Measurements from ENCODE around the gene C1QA.

The C1QA gene

GRCh38 chr1:22677931-22678896 lies 41.8 kb downstream of the C1QA start:
- Histone ChIP-seq H3K9ac (ENCODE audit: low read depth, low read length) (no peak overlapping the region), H4K20me1 (ENCODE audit: insufficient read depth, low read length) (no peaks in the 10 kb centered on the region), H3K79me2 (ENCODE audit: insufficient read depth, low read length) (no peaks in the 10 kb centered on the region), H3K4me3 (ENCODE audit: low read depth in 1 of 2, low read length in 2 of 2) (no peak overlapping the region), H3K36me3 (ENCODE audit: insufficient read depth, low read length) (no peaks in the 10 kb centered on the region), H3K4me1 (ENCODE audit: insufficient read depth, low read length) (no peaks in the 10 kb centered on the region), H2AFZ (ENCODE audit: low read depth, low read length) (no peak overlapping the region), H3K4me2 (ENCODE audit: insufficient read depth, low read length) (no peak overlapping the region), H3K9me3 (ENCODE audit: insufficient read depth, low read length, severe bottlenecking) (no peaks in the 10 kb centered on the region), H3K27ac (ENCODE audit: low read length) (no peak overlapping the region), H3K27me3 (ENCODE audit: insufficient read depth, low read length, poor library complexity) (peaks cover 11% of the 10 kb centered on the region)
- no peak for TF ChIP-seq CTCF (IDR thresholded peaks at IDR 0.05; ENCODE audit: borderline replicate concordance, extremely low read depth, low read length, poor library complexity, severe bottlenecking)
- no peak for TF ChIP-seq EZH2 (IDR thresholded peaks at IDR 0.05; ENCODE audit: borderline replicate concordance, low read depth, low read length, severe bottlenecking)
- no peak for ATAC-seq (ENCODE audit: insufficient read depth, low read depth)
- DNase-seq = no peak

GRCh38 chr1:22680726-22681125 lies 44.3 kb downstream of the C1QA start:
- H3K9me3 ChIP-seq (ENCODE audit: insufficient read depth, low read length, severe bottlenecking) = no peaks in the 10 kb centered on the region
- no peak overlapping the region for H3K27ac ChIP-seq (ENCODE audit: low read length)
- H2AFZ ChIP-seq (ENCODE audit: low read depth, low read length) = no peak overlapping the region
- H3K9ac ChIP-seq (ENCODE audit: low read depth, low read length) = no peak overlapping the region
- H3K79me2 ChIP-seq (ENCODE audit: insufficient read depth, low read length) = no peaks in the 10 kb centered on the region
- H3K4me1 ChIP-seq (ENCODE audit: insufficient read depth, low read length) = no peaks in the 10 kb centered on the region
- no peak for TF ChIP-seq CTCF (IDR thresholded peaks at IDR 0.05; ENCODE audit: borderline replicate concordance, extremely low read depth, low read length, poor library complexity, severe bottlenecking)
- no peak for TF ChIP-seq EZH2 (IDR thresholded peaks at IDR 0.05; ENCODE audit: borderline replicate concordance, low read depth, low read length, severe bottlenecking)
- no peaks in the 10 kb centered on the region for H3K36me3 ChIP-seq (ENCODE audit: insufficient read depth, low read length)
- no peak for DNase-seq
- no peaks in the 10 kb centered on the region for H3K27me3 ChIP-seq (ENCODE audit: insufficient read depth, low read length, poor library complexity)
- H3K4me2 ChIP-seq (ENCODE audit: insufficient read depth, low read length) = no peak overlapping the region
- H4K20me1 ChIP-seq (ENCODE audit: insufficient read depth, low read length) = no peaks in the 10 kb centered on the region
- no peak for ATAC-seq (ENCODE audit: insufficient read depth, low read depth)
- H3K4me3 ChIP-seq (ENCODE audit: low read depth in 1 of 2, low read length in 2 of 2) = no peak overlapping the region

GRCh38 chr1:22681556-22682276 lies 45.3 kb downstream of the C1QA start:
- no peaks in the 10 kb centered on the region for H3K79me2 ChIP-seq (ENCODE audit: insufficient read depth, low read length)
- ATAC-seq (ENCODE audit: insufficient read depth, low read depth) = no peak
- H2AFZ ChIP-seq (ENCODE audit: low read depth, low read length) = no peak overlapping the region
- H3K4me3 ChIP-seq (ENCODE audit: low read depth in 1 of 2, low read length in 2 of 2) = no peak overlapping the region
- H3K9me3 ChIP-seq (ENCODE audit: insufficient read depth, low read length, severe bottlenecking) = no peaks in the 10 kb centered on the region
- no peak overlapping the region for H3K27ac ChIP-seq (ENCODE audit: low read length)
- H3K9ac ChIP-seq (ENCODE audit: low read depth, low read length) = no peak overlapping the region
- H3K4me1 ChIP-seq (ENCODE audit: insufficient read depth, low read length) = no peaks in the 10 kb centered on the region
- no peaks in the 10 kb centered on the region for H3K27me3 ChIP-seq (ENCODE audit: insufficient read depth, low read length, poor library complexity)
- no peak for TF ChIP-seq EZH2 (IDR thresholded peaks at IDR 0.05; ENCODE audit: borderline replicate concordance, low read depth, low read length, severe bottlenecking)
- TF ChIP-seq CTCF (IDR thresholded peaks at IDR 0.05; ENCODE audit: borderline replicate concordance, extremely low read depth, low read length, poor library complexity, severe bottlenecking) = no peak
- DNase-seq = no peak
- H3K36me3 ChIP-seq (ENCODE audit: insufficient read depth, low read length) = no peaks in the 10 kb centered on the region
- H4K20me1 ChIP-seq (ENCODE audit: insufficient read depth, low read length) = no peaks in the 10 kb centered on the region
- no peak overlapping the region for H3K4me2 ChIP-seq (ENCODE audit: insufficient read depth, low read length)
